GM12878 (cell line): ENCODE measurements around the gene HSFX4. TPM values are rescaled to one million over a fixed set of nuclear protein-coding genes. Genes with fewer than 3 reads are reported as not detected.

Experiments
- ATAC-seq: fragments of 200-7000 bp; cut with Tn5 transposase; 3 replicates; pipeline ENCODE4 v1.9.1; 2020; ENCODE audit warnings: mild to moderate bottlenecking, moderate library complexity
- BruUV-seq: library from RNA; stranded (reverse); fragments of 400-500 nt; replicated peaks from 2 replicates; lab custom pipeline; 2021; lab: Mats Ljungman, UMichigan
- CTCF ChIA-PET: fragments of 300-600 bp; sonication (Branson Sonifier 250); formaldehyde crosslinking; extraction: SDS; loops from one replicate; lab custom pipeline; 2021; ENCODE audit warnings: inconsistent platforms; lab: Yijun Ruan, JAX
- POLR2A ChIA-PET: fragments of 350-600 bp; formaldehyde crosslinking; extraction: SDS; loops from one replicate; lab custom pipeline; 2021; ENCODE audit warnings: inconsistent platforms; lab: Charles Lee
- RAD21 ChIA-PET: fragments of 300-600 bp; sonication (Branson Sonifier 250); formaldehyde crosslinking; loops from one replicate; lab custom pipeline; 2023; ENCODE audit warnings: antibody characterized with exemption; ENCODE audit not compliant: unreplicated experiment; lab: Charles Lee
- SMC1A ChIA-PET: fragments of 300-600 bp; sonication (Branson Sonifier 250); formaldehyde crosslinking; loops from one replicate; lab custom pipeline; 2023; ENCODE audit not compliant: unreplicated experiment, uncharacterized antibody; lab: Charles Lee
- DNase-seq: peaks from one replicate; pipeline ENCODE4 v3.0.0-alpha.2; 2011; ENCODE audit warnings: low read depth, low spot score
- FAIRE-seq: peaks from 3 replicates; lab custom pipeline; 2011; peaks lifted over from hg19 to GRCh38; lab: Jason Lieb, UNC
- H2AFZ ChIP-seq: 2 replicates; pipeline ENCODE4 v1.6.0; 2011; ENCODE audit warnings: low read depth, low read length, control low read depth; ENCODE audit not compliant: control insufficient read depth
- H3K27ac ChIP-seq: 2 replicates; pipeline ENCODE4 v1.5.1; 2011; ENCODE audit warnings: control low read depth; ENCODE audit not compliant: control insufficient read depth, insufficient read depth
- H3K27me3 ChIP-seq, 2 experiments: replicated peaks in 1 of 2; 2 replicates each; pipeline versions ENCODE4 v1.6.0 to v1.6.1; 2011; ENCODE audit warnings: low read length in 1 of 2; ENCODE audit not compliant: control insufficient read depth in 2 of 2, insufficient read depth in 2 of 2
- H3K36me3 ChIP-seq, 2 experiments: 2 replicates each; pipeline ENCODE4 v1.5.1; 2011; ENCODE audit warnings: low read length in 1 of 2; ENCODE audit not compliant: control insufficient read depth in 2 of 2, insufficient read depth in 2 of 2
- H3K4me1 ChIP-seq: 2 replicates; pipeline ENCODE4 v1.6.1; 2011; ENCODE audit warnings: mild to moderate bottlenecking, low read length, moderate library complexity, mixed read lengths; ENCODE audit not compliant: control insufficient read depth, insufficient read depth
- H3K4me2 ChIP-seq: 2 replicates; pipeline ENCODE4 v1.6.0; 2011; ENCODE audit warnings: control low read depth; ENCODE audit not compliant: control insufficient read depth, insufficient read depth
- H3K4me3 ChIP-seq: fragments of 200-600 bp; sonication (generic); 2 replicates; pipeline ENCODE4 v1.5.1; 2016
- H3K79me2 ChIP-seq: 2 replicates; pipeline ENCODE4 v1.6.0; 2011; ENCODE audit warnings: low read length; ENCODE audit not compliant: control insufficient read depth, insufficient read depth
- H3K9ac ChIP-seq: 2 replicates; pipeline ENCODE4 v1.8.0; 2011; ENCODE audit warnings: low read length, control low read depth, mixed read lengths; ENCODE audit not compliant: control insufficient read depth, insufficient read depth
- H3K9me3 ChIP-seq: replicated peaks from 3 replicates; pipeline ENCODE4 v1.5.1; 2011; ENCODE audit warnings: mild to moderate bottlenecking, low read length; ENCODE audit not compliant: control insufficient read depth, insufficient read depth
- H4K20me1 ChIP-seq: 2 replicates; pipeline ENCODE4 v1.6.0; 2011; ENCODE audit not compliant: control insufficient read depth, insufficient read depth
- HCFC1 ChIP-seq: fragments of 150-350 bp; IDR thresholded peaks from 2 replicates; pipeline ENCODE4 v1.6.1; 2014; ENCODE audit warnings: low read length
- IRF4 ChIP-seq: IDR thresholded peaks from 2 replicates; pipeline ENCODE4 v1.6.1; 2011; ENCODE audit warnings: low read depth, low read length
- JUND ChIP-seq: IDR thresholded peaks from 2 replicates; pipeline ENCODE4 v1.6.1; 2012; ENCODE audit warnings: low read depth, mild to moderate bottlenecking, low read length, improper control_type of control experiment, moderate library complexity
- SPI1 ChIP-seq: IDR thresholded peaks from 2 replicates; pipeline ENCODE4 v1.6.1; 2011; ENCODE audit warnings: low read depth, mild to moderate bottlenecking, low read length, moderate library complexity, borderline replicate concordance; ENCODE audit not compliant: insufficient read depth
- ZBED1 ChIP-seq: IDR thresholded peaks from 2 replicates; pipeline ENCODE4 v1.6.1; 2016; ENCODE audit warnings: borderline replicate concordance
- ZSCAN29 ChIP-seq: fragments of 450-650 bp; IDR thresholded peaks from 2 replicates; pipeline ENCODE4 v1.6.1; 2017; ENCODE audit warnings: mild to moderate bottlenecking, moderate library complexity
- in situ Hi-C: fragments of 300-500 bp; cut with MboI; formaldehyde crosslinking; loops from 9 replicates; pipeline ENCODE4 v1.14.3; 2018; ENCODE audit warnings: mixed read lengths
- intact Hi-C: fragments of 100-400 bp; cut with micrococcal nuclease; formaldehyde crosslinking; loops from one replicate; pipeline ENCODE4 v1.14.2; 2022; ENCODE audit not compliant: unreplicated experiment
- polyA plus RNA-seq, 11 experiments: library from polyadenylated mRNA; depleted of rRNA in 4 of 11; unstranded in 6 of 11; stranded (reverse) in 5 of 11; fragments of >200 nt; fragmentation: Nextera tagmentation in 4 of 11; fragmentation: Illumina TruSeq in 1 of 11; extraction: Ambion mirVana in 4 of 11; extraction: Trizol in 1 of 11; gene quantifications; 1 replicate in 1 of 11; 2 replicates in 10 of 11; pipeline versions ENCODE4 v1.2.1 to v1.2.3, GENCODE V29; 2011 to 2016; ENCODE audit warnings: inconsistent platforms in 2 of 11, missing spikeins in 2 of 11, low read depth in 1 of 11
- total RNA-seq, 4 experiments: library from RNA; depleted of rRNA in 3 of 4; stranded (reverse); fragments of >200 nt in 3 of 4; fragmentation: Illumina TruSeq in 1 of 4; extraction: Trizol in 1 of 4; gene quantifications; 2 replicates each; pipeline versions ENCODE4 v1.2.1 to v1.2.3, GENCODE V29; 2013 to 2021
- TF ChIP-seq, protein P1 (sequence below): IDR thresholded peaks from 2 replicates; pipeline ENCODE4 v1.6.1; 2011; ENCODE audit warnings: borderline replicate concordance, low read depth, mild to moderate bottlenecking, moderate library complexity, mixed read lengths, low read length; ENCODE audit not compliant: insufficient read depth; ENCODE audit errors: extremely low read length
- TF ChIP-seq, protein P2 (sequence below): IDR thresholded peaks from 2 replicates; pipeline ENCODE4 v1.6.1; 2012; ENCODE audit warnings: low read depth, low read length, improper control_type of control experiment

Gene HSFX4
- total and polyA plus RNA-seq, 10 of the 15 experiments (the other 5 are each of a cell fraction or from before 2014, with no cell fraction given): 0.11 to 0.24 (median 0.21) TPM; not detected in 6

DNA sequence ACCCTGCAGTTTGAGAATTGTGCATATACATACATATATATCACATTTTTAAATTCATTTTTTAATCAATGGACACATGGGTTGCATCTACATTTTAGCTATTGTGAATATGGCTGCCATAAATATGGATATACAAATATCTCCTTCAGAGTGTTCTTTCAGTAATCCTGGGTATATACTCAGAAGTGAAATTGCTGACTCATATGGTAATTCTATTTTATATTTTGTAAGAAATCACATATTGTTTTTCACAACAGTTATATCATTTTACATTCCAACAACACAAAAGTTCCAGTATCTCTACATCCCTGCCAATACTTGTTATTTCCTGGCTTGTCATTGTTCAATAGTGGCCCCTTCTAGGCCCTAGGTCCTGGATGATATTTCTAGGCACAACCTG, 20.6 kb upstream of the HSFX4 start:
- RAD21 ChIA-PET: no interaction called here
- in situ Hi-C loops: no loop called here

More for the DNA sequence above, 20.6 kb upstream of the HSFX4 start:
- CTCF ChIA-PET: interaction anchor here (1.2 kb wide), 1 partner anchor 71 kb away, joined by 3 read pairs; no protein-coding TSS in a partner anchor
- Histone ChIP-seq H3K27ac (no peak overlapping the region), H2AFZ (no peak overlapping the region), H3K9ac (no peak overlapping the region), H3K27me3 (no peaks in the 10 kb centered on the region), H3K4me1 (peaks cover 10% of the 10 kb centered on the region), H3K79me2 (no peaks in the 10 kb centered on the region), H3K4me2 (no peak overlapping the region), H3K4me3 (no peak overlapping the region), H3K36me3 (no peaks in the 10 kb centered on the region), H4K20me1 (no peaks in the 10 kb centered on the region), H3K9me3 (no peaks in the 10 kb centered on the region)
- POLR2A ChIA-PET: interaction anchor here (1.1 kb wide), 1 partner anchor 10 kb away, joined by 3 read pairs; no protein-coding TSS in a partner anchor
- BruUV-seq: no TSS peak
- DNase-seq (no peak), ATAC-seq (peak; percentile 9; the same call in 2 of the 3 replicates), FAIRE-seq (no peak)
- SMC1A ChIA-PET: interaction anchor here (0.6 kb wide), 1 partner anchor 54 kb away, joined by 3 read pairs; no protein-coding TSS in a partner anchor
- no peak for TF ChIP-seq HCFC1
- no peak for TF ChIP-seq JUND
- TF ChIP-seq, protein P1, sequence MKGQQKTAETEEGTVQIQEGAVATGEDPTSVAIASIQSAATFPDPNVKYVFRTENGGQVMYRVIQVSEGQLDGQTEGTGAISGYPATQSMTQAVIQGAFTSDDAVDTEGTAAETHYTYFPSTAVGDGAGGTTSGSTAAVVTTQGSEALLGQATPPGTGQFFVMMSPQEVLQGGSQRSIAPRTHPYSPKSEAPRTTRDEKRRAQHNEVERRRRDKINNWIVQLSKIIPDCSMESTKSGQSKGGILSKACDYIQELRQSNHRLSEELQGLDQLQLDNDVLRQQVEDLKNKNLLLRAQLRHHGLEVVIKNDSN: no peak
- no peak for TF ChIP-seq IRF4
- TF ChIP-seq ZBED1: no peak
- TF ChIP-seq, protein P2, sequence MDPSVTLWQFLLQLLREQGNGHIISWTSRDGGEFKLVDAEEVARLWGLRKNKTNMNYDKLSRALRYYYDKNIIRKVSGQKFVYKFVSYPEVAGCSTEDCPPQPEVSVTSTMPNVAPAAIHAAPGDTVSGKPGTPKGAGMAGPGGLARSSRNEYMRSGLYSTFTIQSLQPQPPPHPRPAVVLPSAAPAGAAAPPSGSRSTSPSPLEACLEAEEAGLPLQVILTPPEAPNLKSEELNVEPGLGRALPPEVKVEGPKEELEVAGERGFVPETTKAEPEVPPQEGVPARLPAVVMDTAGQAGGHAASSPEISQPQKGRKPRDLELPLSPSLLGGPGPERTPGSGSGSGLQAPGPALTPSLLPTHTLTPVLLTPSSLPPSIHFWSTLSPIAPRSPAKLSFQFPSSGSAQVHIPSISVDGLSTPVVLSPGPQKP: no peak
- TF ChIP-seq SPI1: no peak
- TF ChIP-seq ZSCAN29: no peak
- intact Hi-C loops: no loop called here
